HepG2 (cell line): ENCODE data around the gene KIRREL3. TPM values are rescaled to one million over a fixed set of nuclear protein-coding genes. Genes with fewer than 3 reads are reported as not detected.

Experiments used
- ATAC-seq: fragments of 200-7000 bp; cut with Tn5 transposase; 3 replicates; pipeline ENCODE4 v1.9.1; 2020; ENCODE audit warnings: mild to moderate bottlenecking, moderate library complexity
- BruUV-seq: library from RNA; stranded (reverse); fragments of 400-500 nt; replicated peaks from 2 replicates; lab custom pipeline; 2021; lab: Mats Ljungman, UMichigan
- CTCF ChIA-PET: fragments of 300-600 bp; formaldehyde crosslinking; extraction: SDS; loops from one replicate; lab custom pipeline; 2021; ENCODE audit warnings: low total read pairs, inconsistent platforms, low intra/inter-chr PET ratio; lab: Yijun Ruan, JAX
- POLR2A ChIA-PET: fragments of 350-600 bp; sonication (Branson Sonifier 250); formaldehyde crosslinking; loops from one replicate; lab custom pipeline; 2020; ENCODE audit warnings: antibody characterized with exemption, inconsistent platforms; lab: Yijun Ruan, JAX
- DNase-seq: peaks from one replicate; pipeline ENCODE4 v3.0.0-alpha.2; 2015; ENCODE audit warnings: low spot score
- FAIRE-seq: peaks from 3 replicates; lab custom pipeline; 2011; peaks lifted over from hg19 to GRCh38; lab: Jason Lieb, UNC
- H2AFZ ChIP-seq: one replicate; pipeline ENCODE4 v1.6.1; 2011; ENCODE audit warnings: low read length, inconsistent platforms
- H3K27ac ChIP-seq: fragments of 300-600 bp; 3 replicates; pipeline ENCODE4 v1.8.0; 2011; ENCODE audit warnings: mixed run types, mild to moderate bottlenecking, mixed read lengths, low read length, inconsistent platforms; ENCODE audit not compliant: insufficient read depth; ENCODE audit errors: extremely low read length
- H3K27me3 ChIP-seq, 2 experiments: fragments of 200-600 bp in 1 of 2; 2 replicates in 1 of 2; 3 replicates in 1 of 2; pipeline versions ENCODE4 v1.6.0 to v1.8.0; 2011; ENCODE audit warnings: low read length in 2 of 2, mild to moderate bottlenecking in 2 of 2, moderate library complexity in 2 of 2, inconsistent platforms in 1 of 2; ENCODE audit not compliant: insufficient read depth in 2 of 2, control insufficient read depth in 1 of 2
- H3K36me3 ChIP-seq, 2 experiments: fragments of 200-600 bp in 1 of 2; replicated peaks in 1 of 2; 2 replicates in 1 of 2; 3 replicates in 1 of 2; pipeline versions ENCODE4 v1.5.1 to v1.8.0; 2011; ENCODE audit warnings: low read length in 2 of 2, inconsistent platforms in 1 of 2; ENCODE audit not compliant: insufficient read depth in 2 of 2, control insufficient read depth in 1 of 2
- H3K4me1 ChIP-seq: 2 replicates; pipeline ENCODE4 v1.5.1; 2012; ENCODE audit warnings: low read length, inconsistent platforms; ENCODE audit not compliant: insufficient read depth
- H3K4me2 ChIP-seq: 2 replicates; pipeline ENCODE4 v1.6.0; 2011; ENCODE audit warnings: low read depth, low read length, inconsistent platforms
- H3K4me3 ChIP-seq, 3 experiments: fragments of 200-600 bp in 1 of 3; sonication (generic), shearing (Covaris generic) in 1 of 3; replicated peaks in 1 of 3; 2 replicates each; pipeline ENCODE4 v1.5.1; 2011 to 2016; ENCODE audit warnings: low read length in 3 of 3, inconsistent platforms in 2 of 3, low read depth in 2 of 3, mild to moderate bottlenecking in 2 of 3, control low read depth in 1 of 3, mixed read lengths in 1 of 3; ENCODE audit not compliant: insufficient read depth in 1 of 3
- H3K79me2 ChIP-seq: one replicate; pipeline ENCODE4 v1.6.1; 2011; ENCODE audit warnings: low read length, inconsistent platforms; ENCODE audit not compliant: insufficient read depth
- H3K9ac ChIP-seq: 2 replicates; pipeline ENCODE4 v1.6.0; 2011; ENCODE audit warnings: mild to moderate bottlenecking, low read depth, low read length, inconsistent platforms; ENCODE audit not compliant: insufficient read depth
- H3K9me3 ChIP-seq: 2 replicates; pipeline ENCODE4 v1.5.1; 2012; ENCODE audit warnings: mild to moderate bottlenecking, low read length
- H4K20me1 ChIP-seq: 2 replicates; pipeline ENCODE4 v1.6.0; 2011; ENCODE audit warnings: inconsistent platforms, mild to moderate bottlenecking, low read length, moderate library complexity; ENCODE audit not compliant: insufficient read depth
- AGO2 ChIP-seq: fragments of 200-400 bp; formaldehyde crosslinking; optimal IDR thresholded peaks from 2 replicates; pipeline ENCODE3; 2017; ENCODE audit warnings: mild to moderate bottlenecking, low read depth, low read length, moderate library complexity
- ARID5B ChIP-seq: IDR thresholded peaks from 2 replicates; pipeline ENCODE4 v1.4.0; 2020; ENCODE audit warnings: mild to moderate bottlenecking, missing genetic modification reagents
- FOXJ3 ChIP-seq: sonication (generic); formaldehyde crosslinking; IDR thresholded peaks from 2 replicates; pipeline ENCODE4 v1.4.0; 2020; ENCODE audit warnings: missing genetic modification reagents, mild to moderate bottlenecking, borderline replicate concordance
- HDAC6 ChIP-seq: fragments of 200-600 bp; sonication (generic); IDR thresholded peaks from 2 replicates; pipeline ENCODE4 v1.7.0; 2017; ENCODE audit warnings: mild to moderate bottlenecking, antibody characterized with exemption, low read length, low read depth
- MYC ChIP-seq: sonication (generic); formaldehyde crosslinking; IDR thresholded peaks from 2 replicates; pipeline ENCODE4 v1.9.0; 2021; ENCODE audit warnings: missing genetic modification reagents, borderline replicate concordance
- PATZ1 ChIP-seq: sonication (generic); formaldehyde crosslinking; IDR thresholded peaks from 2 replicates; pipeline ENCODE4 v1.4.0; 2020; ENCODE audit warnings: missing genetic modification reagents
- POLR2G ChIP-seq: fragments of 200-400 bp; formaldehyde crosslinking; IDR thresholded peaks from 2 replicates; pipeline ENCODE4 v1.6.1; 2018; ENCODE audit warnings: mild to moderate bottlenecking, low read depth, low read length, moderate library complexity
- SMAD9 ChIP-seq: sonication (generic); formaldehyde crosslinking; IDR thresholded peaks from 2 replicates; pipeline ENCODE4 v1.5.1; 2020; ENCODE audit warnings: mild to moderate bottlenecking, missing genetic modification reagents
- SP140L ChIP-seq: sonication (generic); formaldehyde crosslinking; IDR thresholded peaks from 2 replicates; pipeline ENCODE4 v1.4.0; 2020; ENCODE audit warnings: missing genetic modification reagents, borderline replicate concordance
- ZNF746 ChIP-seq: sonication (generic); formaldehyde crosslinking; IDR thresholded peaks from 2 replicates; pipeline ENCODE4 v1.8.0; 2022; ENCODE audit warnings: mild to moderate bottlenecking, missing genetic modification reagents
- ZNF747 ChIP-seq: sonication (generic); formaldehyde crosslinking; IDR thresholded peaks from 2 replicates; pipeline ENCODE4 v1.8.1; 2023; ENCODE audit warnings: missing genetic modification reagents, mild to moderate bottlenecking, borderline replicate concordance
- ZNF761 ChIP-seq: sonication (generic); formaldehyde crosslinking; conservative IDR thresholded peaks from 2 replicates; pipeline ENCODE4 v1.4.0; 2020; ENCODE audit warnings: mild to moderate bottlenecking, missing genetic modification reagents
- ZNF891 ChIP-seq: sonication (generic); formaldehyde crosslinking; IDR thresholded peaks from 2 replicates; pipeline ENCODE4 v1.5.0; 2020; ENCODE audit warnings: mild to moderate bottlenecking, missing genetic modification reagents
- ZSCAN9 ChIP-seq: IDR thresholded peaks from 2 replicates; pipeline ENCODE4 v1.6.1; 2016; ENCODE audit warnings: borderline replicate concordance
- WGBS: methylation state at CpG from one replicate; pipeline ENCODE4 v1.1.6; 2017; ENCODE audit warnings: low lambda C conversion rate; 5-methylcytosine and 5-hydroxymethylcytosine counted together
- in situ Hi-C: cut with HindIII; loops from 2 replicates; pipeline ENCODE4 v1.10.0; 2017; ENCODE audit warnings: low pct_unique_long_range_greater_than_20kb; ENCODE audit not compliant: extremely low pct_ligation_motif_present
- intact Hi-C: fragments of 100-400 bp; cut with micrococcal nuclease; formaldehyde crosslinking; loops from one replicate; pipeline ENCODE4 v1.10.0; 2022; ENCODE audit not compliant: unreplicated experiment
- polyA plus RNA-seq, 8 experiments: library from polyadenylated mRNA; depleted of rRNA in 3 of 8; stranded (reverse) in 7 of 8; unstranded in 1 of 8; fragments of >200 nt; fragmentation: Illumina TruSeq in 4 of 8; extraction: Trizol in 4 of 8; gene quantifications; 2 replicates each; pipeline versions ENCODE4 v1.2.1 to v1.2.3, GENCODE V29; 2011 to 2016; ENCODE audit warnings: low read depth in 4 of 8, missing spikeins in 1 of 8, mixed read lengths in 1 of 8; ENCODE audit not compliant: insufficient read depth in 1 of 8
- total RNA-seq, 5 experiments: library from RNA; depleted of rRNA; stranded (reverse); fragments of >200 nt; fragmentation: Illumina TruSeq; extraction: Trizol; gene quantifications; 2 replicates each; pipeline ENCODE4 v1.2.3, GENCODE V29; 2016; ENCODE audit warnings: low read depth in 1 of 5
- TF ChIP-seq, protein P1 (sequence below): sonication (generic); formaldehyde crosslinking; IDR thresholded peaks from 2 replicates; pipeline ENCODE4 v1.5.0; 2020; ENCODE audit warnings: mild to moderate bottlenecking, missing genetic modification reagents
- TF ChIP-seq, protein P2 (sequence below): sonication (generic); IDR thresholded peaks from 2 replicates; pipeline ENCODE4 v1.6.1; 2016; ENCODE audit warnings: low read depth, borderline replicate concordance

The KIRREL3 gene
- total and polyA plus RNA-seq, 2 of the 13 experiments (the other 11 are each of a cell fraction or from before 2014, with no cell fraction given): not detected

GRCh38 chr11:126834573-126834972 lies 166.0 kb downstream of the KIRREL3 start (continued):
- TF ChIP-seq POLR2G: no peak
- no peak for TF ChIP-seq FOXJ3 (CRISPR knock-in tag)
- TF ChIP-seq ZNF746: no peak
- no peak for TF ChIP-seq HDAC6
- TF ChIP-seq ARID5B: no peak
- TF ChIP-seq AGO2: no peak

GRCh38 chr11:126834149-126834548 lies 166.4 kb downstream of the KIRREL3 start:
- ATAC-seq (no peak), FAIRE-seq (no peak), DNase-seq (no peak)
- CTCF ChIA-PET: no interaction called here
- WGBS: 21% methylated on average over 5 of the region's 5 CpGs
- H3K36me3 ChIP-seq: no peaks in the 10 kb centered on the region
- H4K20me1 ChIP-seq: no peaks in the 10 kb centered on the region
- no peaks in the 10 kb centered on the region for H3K4me1 ChIP-seq
- H3K9ac ChIP-seq: no peak overlapping the region
- no peak overlapping the region for H3K4me3 ChIP-seq
- H3K79me2 ChIP-seq: no peaks in the 10 kb centered on the region
- H3K27me3 ChIP-seq: peaks cover 0 to 15% of the 10 kb centered on the region in 2 experiments; a peak in 2 of 5 replicates
- no TSS peak for BruUV-seq
- intact Hi-C loops: no loop called here
- no peak overlapping the region for H2AFZ ChIP-seq
- POLR2A ChIA-PET: no interaction called here
- H3K9me3 ChIP-seq: no peaks in the 10 kb centered on the region
- no peak overlapping the region for H3K27ac ChIP-seq
- H3K4me2 ChIP-seq: no peak overlapping the region
- in situ Hi-C loops: no loop called here
- TF ChIP-seq, protein P1, sequence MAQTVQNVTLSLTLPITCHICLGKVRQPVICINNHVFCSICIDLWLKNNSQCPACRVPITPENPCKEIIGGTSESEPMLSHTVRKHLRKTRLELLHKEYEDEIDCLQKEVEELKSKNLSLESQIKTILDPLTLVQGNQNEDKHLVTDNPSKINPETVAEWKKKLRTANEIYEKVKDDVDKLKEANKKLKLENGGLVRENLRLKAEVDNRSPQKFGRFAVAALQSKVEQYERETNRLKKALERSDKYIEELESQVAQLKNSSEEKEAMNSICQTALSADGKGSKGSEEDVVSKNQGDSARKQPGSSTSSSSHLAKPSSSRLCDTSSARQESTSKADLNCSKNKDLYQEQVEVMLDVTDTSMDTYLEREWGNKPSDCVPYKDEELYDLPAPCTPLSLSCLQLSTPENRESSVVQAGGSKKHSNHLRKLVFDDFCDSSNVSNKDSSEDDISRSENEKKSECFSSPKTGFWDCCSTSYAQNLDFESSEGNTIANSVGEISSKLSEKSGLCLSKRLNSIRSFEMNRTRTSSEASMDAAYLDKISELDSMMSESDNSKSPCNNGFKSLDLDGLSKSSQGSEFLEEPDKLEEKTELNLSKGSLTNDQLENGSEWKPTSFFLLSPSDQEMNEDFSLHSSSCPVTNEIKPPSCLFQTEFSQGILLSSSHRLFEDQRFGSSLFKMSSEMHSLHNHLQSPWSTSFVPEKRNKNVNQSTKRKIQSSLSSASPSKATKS: no peak
- TF ChIP-seq, protein P2, sequence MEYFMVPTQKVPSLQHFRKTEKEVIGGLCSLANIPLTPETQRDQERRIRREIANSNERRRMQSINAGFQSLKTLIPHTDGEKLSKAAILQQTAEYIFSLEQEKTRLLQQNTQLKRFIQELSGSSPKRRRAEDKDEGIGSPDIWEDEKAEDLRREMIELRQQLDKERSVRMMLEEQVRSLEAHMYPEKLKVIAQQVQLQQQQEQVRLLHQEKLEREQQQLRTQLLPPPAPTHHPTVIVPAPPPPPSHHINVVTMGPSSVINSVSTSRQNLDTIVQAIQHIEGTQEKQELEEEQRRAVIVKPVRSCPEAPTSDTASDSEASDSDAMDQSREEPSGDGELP: no peak
- TF ChIP-seq PATZ1 (CRISPR knock-in tag) (no peak), ZNF761 (no peak), ZNF747 (CRISPR knock-in tag) (no peak), SMAD9 (CRISPR knock-in tag) (no peak), ZSCAN9 (CRISPR knock-in tag) (no peak), MYC (CRISPR knock-in tag) (no peak), SP140L (no peak), ZNF891 (CRISPR knock-in tag) (no peak)
